Chondrocyte (in vitro differentiated cells): ENCODE measurements around the gene KRTAP20-1. TPM values are rescaled to one million over a fixed set of nuclear protein-coding genes. Genes with fewer than 3 reads are reported as not detected.

Experiments
- DNase-seq: peaks from one replicate; pipeline ENCODE4 v3.0.0; 2021; ENCODE audit warnings: mixed read lengths, low spot score
- H3K27ac Mint-ChIP-seq: one replicate; pipeline ENCODE4 v1.8.0; 2021; ENCODE audit warnings: mild to moderate bottlenecking, moderate library complexity, mixed read lengths; ENCODE audit not compliant: unreplicated experiment
- H3K27me3 Mint-ChIP-seq: 2 replicates; pipeline ENCODE4 v1.8.0; 2021; ENCODE audit warnings: low read depth, mixed read lengths
- H3K36me3 Mint-ChIP-seq: 2 replicates; pipeline ENCODE4 v1.8.0; 2021; ENCODE audit warnings: low read depth, mixed read lengths
- H3K4me1 Mint-ChIP-seq: 2 replicates; pipeline ENCODE4 v1.8.0; 2021; ENCODE audit warnings: low read depth, mild to moderate bottlenecking, mixed read lengths
- H3K4me3 Mint-ChIP-seq: one replicate; pipeline ENCODE4 v1.8.0; 2021; ENCODE audit warnings: mild to moderate bottlenecking, moderate library complexity, mixed read lengths; ENCODE audit not compliant: unreplicated experiment
- H3K9me3 Mint-ChIP-seq: 2 replicates; pipeline ENCODE4 v1.8.0; 2021; ENCODE audit warnings: low read depth, mixed read lengths
- total RNA-seq: library from RNA; stranded (reverse); gene quantifications from 3 replicates; pipeline ENCODE4 v1.2.1, GENCODE V29; 2021
- TF ChIP-seq, protein P1 (sequence below): fragments of 200-600 bp; sonication (generic); IDR thresholded peaks from 2 replicates; pipeline ENCODE4 v1.5.0; 2021; ENCODE audit warnings: antibody characterized with exemption, mild to moderate bottlenecking, moderate library complexity

KRTAP20-1 gene
- total RNA-seq, 1 donor from 2014 or later: not detected

DNA sequence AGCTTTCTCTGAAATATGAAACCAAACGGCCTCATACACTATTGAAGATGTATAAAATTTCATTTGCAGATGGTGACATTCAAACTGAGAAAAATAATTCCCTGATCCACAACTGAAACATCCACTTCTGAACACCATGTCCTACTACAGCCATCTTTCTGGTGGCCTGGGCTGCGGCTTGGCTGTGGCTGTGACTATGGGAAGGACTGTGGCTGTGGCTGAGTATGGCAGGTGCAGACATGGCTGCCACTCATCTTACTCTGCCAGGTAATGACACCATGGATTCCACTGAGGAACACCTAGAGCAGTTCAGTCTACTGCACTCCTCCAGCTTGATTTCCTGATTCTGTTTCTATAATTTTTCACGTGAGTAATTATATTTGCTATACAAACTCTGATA lies 4.3 kb downstream of the KRTAP20-1 start, which contains the start of gene KRTAP20-4:
Gene KRTAP20-4 (plus strand): TSS at position 106 of the 400 bp plus-strand sequence.
- peaks cover 16% of the 10 kb centered on the region for H3K9me3 Mint-ChIP-seq

DNA sequence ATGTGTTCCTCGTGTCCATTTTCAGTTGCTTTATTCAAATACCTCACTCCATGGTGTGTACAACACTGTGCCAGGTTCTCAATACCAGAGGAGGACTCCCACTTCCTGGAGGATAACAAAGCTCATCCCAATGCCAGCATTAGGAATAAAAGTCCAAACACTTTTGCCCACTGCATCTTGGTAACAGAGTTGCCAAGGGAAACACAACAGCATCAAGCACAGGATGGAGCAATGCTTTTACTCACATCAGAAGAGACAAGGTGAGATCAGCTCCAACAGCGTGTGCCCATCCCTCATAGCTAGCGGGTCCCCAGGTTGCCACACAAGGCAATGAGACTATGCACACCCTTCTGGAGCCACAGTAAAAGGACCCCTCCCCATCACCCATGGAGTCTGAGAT lies 7.1 kb downstream of the KRTAP20-1 start:
- Mint-ChIP-seq H3K36me3 (no peaks in the 10 kb centered on the region), H3K4me1 (no peaks in the 10 kb centered on the region), H3K4me3 (no peak overlapping the region), H3K27me3 (no peaks in the 10 kb centered on the region), H3K27ac (no peak overlapping the region), H3K9me3 (peaks cover 20% of the 10 kb centered on the region)
- no peak for DNase-seq
- TF ChIP-seq, protein P1, sequence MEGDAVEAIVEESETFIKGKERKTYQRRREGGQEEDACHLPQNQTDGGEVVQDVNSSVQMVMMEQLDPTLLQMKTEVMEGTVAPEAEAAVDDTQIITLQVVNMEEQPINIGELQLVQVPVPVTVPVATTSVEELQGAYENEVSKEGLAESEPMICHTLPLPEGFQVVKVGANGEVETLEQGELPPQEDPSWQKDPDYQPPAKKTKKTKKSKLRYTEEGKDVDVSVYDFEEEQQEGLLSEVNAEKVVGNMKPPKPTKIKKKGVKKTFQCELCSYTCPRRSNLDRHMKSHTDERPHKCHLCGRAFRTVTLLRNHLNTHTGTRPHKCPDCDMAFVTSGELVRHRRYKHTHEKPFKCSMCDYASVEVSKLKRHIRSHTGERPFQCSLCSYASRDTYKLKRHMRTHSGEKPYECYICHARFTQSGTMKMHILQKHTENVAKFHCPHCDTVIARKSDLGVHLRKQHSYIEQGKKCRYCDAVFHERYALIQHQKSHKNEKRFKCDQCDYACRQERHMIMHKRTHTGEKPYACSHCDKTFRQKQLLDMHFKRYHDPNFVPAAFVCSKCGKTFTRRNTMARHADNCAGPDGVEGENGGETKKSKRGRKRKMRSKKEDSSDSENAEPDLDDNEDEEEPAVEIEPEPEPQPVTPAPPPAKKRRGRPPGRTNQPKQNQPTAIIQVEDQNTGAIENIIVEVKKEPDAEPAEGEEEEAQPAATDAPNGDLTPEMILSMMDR: no peak

More for the DNA sequence above, 4.3 kb downstream of the KRTAP20-1 start, which contains the start of gene KRTAP20-4:
- Mint-ChIP-seq H3K27me3 (no peaks in the 10 kb centered on the region), H3K36me3 (no peaks in the 10 kb centered on the region), H3K27ac (no peak within 1 kb of the TSS), H3K4me3 (no peak within 1 kb of the TSS), H3K4me1 (no peaks in the 10 kb centered on the region)
- TF ChIP-seq, protein P1: no peak
- no peak for DNase-seq

GRCh38 chr21:30625449-30626165 lies 9.4 kb downstream of the KRTAP20-1 start:
- no peak for DNase-seq
- TF ChIP-seq, protein P1: no peak
- no peak overlapping the region for H3K27ac Mint-ChIP-seq
- H3K4me1 Mint-ChIP-seq: no peaks in the 10 kb centered on the region
- no peaks in the 10 kb centered on the region for H3K27me3 Mint-ChIP-seq
- H3K4me3 Mint-ChIP-seq: no peak overlapping the region
- H3K36me3 Mint-ChIP-seq: no peaks in the 10 kb centered on the region
- H3K9me3 Mint-ChIP-seq: peaks cover 20% of the 10 kb centered on the region

DNA sequence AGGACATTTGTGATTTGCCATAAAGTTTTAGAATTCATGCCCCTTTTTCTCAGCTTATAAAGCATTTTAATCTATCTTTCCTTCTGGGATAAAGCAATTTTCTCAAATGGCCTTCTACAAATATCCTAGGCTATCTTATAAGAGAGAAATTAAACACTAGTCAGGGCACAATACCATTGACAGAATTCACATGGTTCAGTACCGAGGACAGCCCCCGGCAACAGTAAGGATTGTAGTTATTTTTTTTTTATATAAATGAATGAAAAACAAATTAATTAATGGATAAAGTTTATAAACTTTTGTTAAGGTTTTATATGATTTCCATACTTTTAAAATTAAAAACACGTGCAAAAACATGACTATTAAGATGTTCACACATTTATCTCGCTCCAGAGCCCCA lies 11.9 kb downstream of the KRTAP20-1 start:
- no peak for DNase-seq
- TF ChIP-seq, protein P1: no peak
- Mint-ChIP-seq H3K4me3 (no peak overlapping the region), H3K27me3 (no peaks in the 10 kb centered on the region), H3K9me3 (peaks cover 22% of the 10 kb centered on the region), H3K27ac (no peak overlapping the region), H3K4me1 (no peaks in the 10 kb centered on the region), H3K36me3 (no peaks in the 10 kb centered on the region)

GRCh38 chr21:30629200-30629599 lies 13.0 kb downstream of the KRTAP20-1 start:
- Mint-ChIP-seq H3K27ac (no peak overlapping the region), H3K27me3 (no peaks in the 10 kb centered on the region), H3K9me3 (peaks cover 22% of the 10 kb centered on the region), H3K4me1 (no peaks in the 10 kb centered on the region), H3K36me3 (no peaks in the 10 kb centered on the region), H3K4me3 (no peak overlapping the region)
- TF ChIP-seq, protein P1: no peak
- no peak for DNase-seq
